Spleen (tissue), 7 donors: Measurements from ENCODE around the gene ANXA8L1.
"Not testable (repeated sequence)": the region's sequence is repeated elsewhere in the genome, so short reads cannot be mapped to it uniquely, and the experiment has no call there.

Source experiments
- POLR2AphosphoS5 ChIP-seq, 3 donors: sonication (generic); formaldehyde crosslinking; IDR thresholded peaks; one replicate each; pipeline ENCODE4 v1.5.1; 2017; ENCODE audit warnings: antibody characterized with exemption in 3 of 3
- TF ChIP-seq, protein P1 (sequence below), 11 experiments: fragments of 200-600 bp in 7 of 11; fragments of 450-650 bp in 4 of 11; sonication (generic) in 4 of 11; IDR thresholded peaks in 8 of 11; conservative IDR thresholded peaks in 3 of 11; 1 replicate in 7 of 11; 2 replicates in 4 of 11; pipeline versions ENCODE4 v1.4.0 to v1.8.0; 2016 to 2021; ENCODE audit warnings: antibody characterized with exemption in 11 of 11, inconsistent platforms in 4 of 11, mild to moderate bottlenecking in 1 of 11
- donor health status: DM: no; HTN: no; CAD: no; lungs with moderate emphysema.
- donor health status: DM: no; HTN: no; CAD: no.
- donor health status: DM: no; HTN: no; CAD: no.

DNA sequence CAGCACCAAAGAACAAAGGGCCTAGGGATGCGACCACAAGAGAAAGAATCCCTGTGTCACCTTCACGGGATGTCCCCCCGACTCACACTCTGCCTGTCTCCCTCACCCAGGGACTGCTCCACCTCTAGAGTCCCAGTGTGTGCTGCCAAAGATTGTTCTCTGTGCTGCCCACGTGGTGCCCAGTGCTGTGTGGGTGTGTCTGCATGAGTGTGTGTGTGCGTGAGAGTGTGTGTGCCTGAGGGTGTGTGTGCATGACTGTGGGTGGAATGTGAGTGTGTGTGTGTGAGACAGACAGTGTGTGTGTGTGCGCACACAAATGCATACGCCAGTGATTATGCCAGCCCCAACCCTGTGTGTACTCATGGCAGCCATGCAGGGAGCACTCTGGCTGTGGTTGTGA lies 10.3 kb downstream of the ANXA8L1 start:
- TF ChIP-seq POLR2AphosphoS5 (IDR thresholded peaks at IDR 0.05) = not testable (repeated sequence)
- TF ChIP-seq, protein P1, sequence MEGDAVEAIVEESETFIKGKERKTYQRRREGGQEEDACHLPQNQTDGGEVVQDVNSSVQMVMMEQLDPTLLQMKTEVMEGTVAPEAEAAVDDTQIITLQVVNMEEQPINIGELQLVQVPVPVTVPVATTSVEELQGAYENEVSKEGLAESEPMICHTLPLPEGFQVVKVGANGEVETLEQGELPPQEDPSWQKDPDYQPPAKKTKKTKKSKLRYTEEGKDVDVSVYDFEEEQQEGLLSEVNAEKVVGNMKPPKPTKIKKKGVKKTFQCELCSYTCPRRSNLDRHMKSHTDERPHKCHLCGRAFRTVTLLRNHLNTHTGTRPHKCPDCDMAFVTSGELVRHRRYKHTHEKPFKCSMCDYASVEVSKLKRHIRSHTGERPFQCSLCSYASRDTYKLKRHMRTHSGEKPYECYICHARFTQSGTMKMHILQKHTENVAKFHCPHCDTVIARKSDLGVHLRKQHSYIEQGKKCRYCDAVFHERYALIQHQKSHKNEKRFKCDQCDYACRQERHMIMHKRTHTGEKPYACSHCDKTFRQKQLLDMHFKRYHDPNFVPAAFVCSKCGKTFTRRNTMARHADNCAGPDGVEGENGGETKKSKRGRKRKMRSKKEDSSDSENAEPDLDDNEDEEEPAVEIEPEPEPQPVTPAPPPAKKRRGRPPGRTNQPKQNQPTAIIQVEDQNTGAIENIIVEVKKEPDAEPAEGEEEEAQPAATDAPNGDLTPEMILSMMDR (IDR thresholded peaks at IDR 0.05 in 8 of 11, conservative IDR thresholded peaks at IDR 0.05 in 3 of 11) = not testable (repeated sequence)
